HL-60/S4 treated with retinoic acid at 250 ng/mL for 4 days and 3 days (cell line): Measurements from ENCODE around the gene NAGK.
"Not testable (repeated sequence)": the region's sequence is repeated elsewhere in the genome, so short reads cannot be mapped to it uniquely, and the experiment has no call there.

Source experiments
- in situ Hi-C: fragments of 300-500 bp; cut with MboI; formaldehyde crosslinking; loops from 2 replicates; pipeline ENCODE4 v1.7.0; 2022; ENCODE audit warnings: low sequenced_read_pairs

The NAGK gene

GRCh38 chr2:71067567-71068217 is 756 bp upstream of the NAGK start:
- in situ Hi-C loops = no loop called here

GRCh38 chr2:71069376-71069775 is 928 bp downstream of the NAGK start:
- in situ Hi-C loops = no loop called here

DNA sequence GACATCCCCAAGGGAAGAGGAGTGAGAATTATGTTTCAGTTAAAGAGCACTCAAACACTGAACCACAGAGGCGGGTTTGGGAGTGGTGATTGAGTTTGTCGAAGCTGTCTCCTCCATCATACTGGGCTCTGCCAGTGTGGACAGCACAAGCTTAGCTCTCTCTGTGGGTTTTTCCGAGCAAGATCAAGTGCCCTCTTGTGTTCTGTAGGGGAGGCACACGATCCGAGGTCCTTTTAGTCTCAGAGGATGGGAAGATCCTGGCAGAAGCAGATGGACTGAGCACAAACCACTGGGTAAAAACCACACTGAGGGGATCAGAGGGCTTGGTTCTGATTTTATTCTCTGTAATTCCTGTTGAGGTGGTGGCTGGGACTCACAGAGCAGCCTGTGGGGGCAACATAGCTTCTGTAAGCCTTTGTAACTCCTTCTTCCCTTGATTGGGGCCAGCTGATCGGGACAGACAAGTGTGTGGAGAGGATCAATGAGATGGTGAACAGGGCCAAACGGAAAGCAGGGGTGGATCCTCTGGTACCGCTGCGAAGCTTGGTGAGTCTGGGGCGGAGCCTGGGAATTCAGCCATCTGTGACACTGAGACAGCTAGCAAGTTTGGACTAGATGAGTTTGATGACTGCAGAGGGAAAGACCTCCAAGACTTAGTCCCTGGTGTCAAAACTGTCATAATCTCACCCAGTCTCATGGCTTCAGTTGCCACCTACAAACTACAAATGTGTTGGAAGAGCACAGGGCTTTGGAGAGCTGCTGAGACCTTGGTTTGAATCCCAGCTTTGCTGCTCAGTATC is 2.0 kb downstream of the NAGK start:
- in situ Hi-C loops = no loop called here

GRCh38 chr2:71071681-71072398 is 3.4 kb downstream of the NAGK start:
- in situ Hi-C loops = no loop called here

DNA sequence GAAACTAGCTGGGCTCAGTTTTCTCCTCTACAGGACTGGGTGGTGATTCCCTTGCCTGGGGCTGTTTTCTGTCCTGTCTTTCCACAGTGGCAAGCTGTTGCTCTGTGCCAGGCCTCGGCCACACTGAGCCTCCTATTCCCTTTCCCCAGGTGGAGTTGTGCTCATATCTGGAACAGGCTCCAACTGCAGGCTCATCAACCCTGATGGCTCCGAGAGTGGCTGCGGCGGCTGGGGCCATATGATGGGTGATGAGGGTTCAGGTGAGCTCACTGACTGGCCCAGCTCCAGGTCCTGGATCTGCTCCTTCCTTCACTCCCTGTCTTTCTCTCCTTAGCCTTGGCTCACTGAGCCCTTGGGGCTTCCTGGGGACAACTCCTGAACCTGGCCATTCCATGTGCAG is 4.0 kb downstream of the NAGK start:
- in situ Hi-C loops = no loop called here

GRCh38 chr2:71073475-71073874 is 5.0 kb downstream of the NAGK start:
- in situ Hi-C loops = no loop called here

DNA sequence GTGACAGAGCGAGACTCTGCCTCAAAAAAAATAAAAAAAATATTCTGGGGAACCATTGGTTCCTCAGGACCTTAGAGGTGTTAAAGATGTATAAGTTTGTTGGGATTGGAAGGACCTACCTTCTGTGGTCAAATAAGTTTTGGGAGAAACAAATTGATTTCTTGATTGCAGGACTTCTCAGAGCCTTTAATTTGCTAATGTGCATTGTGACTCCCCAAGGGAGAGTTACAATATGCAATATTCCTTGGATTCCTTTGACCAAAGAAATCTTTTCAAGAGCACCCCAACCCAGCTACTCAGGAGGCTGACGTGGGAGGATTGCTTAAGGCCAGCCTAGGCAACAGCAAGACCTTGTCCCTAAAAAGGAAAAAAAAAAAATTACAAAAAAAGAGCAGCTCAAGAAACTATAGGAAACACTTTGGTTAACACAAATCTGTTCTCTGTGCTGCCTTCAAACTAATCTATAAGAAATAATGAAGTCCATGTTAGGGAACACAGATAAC is 6.5 kb downstream of the NAGK start:
- in situ Hi-C loops = no loop called here

- in situ Hi-C loops = no loop called here
Measured at GRCh38 chr2:71078624-71079023, 10.2 kb downstream of the NAGK start.

GRCh38 chr2:71082402-71083252 is 14.2 kb downstream of the NAGK start:
- in situ Hi-C loops = no loop called here

DNA sequence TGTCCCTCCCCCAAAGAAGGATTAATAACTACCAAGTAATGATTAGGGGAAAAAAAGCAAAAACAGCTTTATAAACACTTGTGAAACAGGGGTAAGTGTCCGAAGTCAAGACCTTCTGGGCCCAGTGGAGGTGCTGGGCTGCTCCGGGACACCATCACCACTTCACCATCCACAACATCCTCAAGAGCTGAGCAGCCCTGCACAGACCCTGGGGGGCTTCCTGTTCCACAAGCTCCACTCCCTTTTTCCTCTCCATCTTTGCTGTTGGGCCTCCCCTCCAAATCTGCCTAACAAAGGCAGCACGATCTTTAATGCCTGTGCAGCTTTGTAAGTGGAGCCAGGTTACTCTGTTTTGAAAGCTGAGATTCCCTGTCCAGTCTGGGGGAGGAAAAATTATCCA is 14.8 kb downstream of the NAGK start:
- in situ Hi-C loops = not testable (repeated sequence)

DNA sequence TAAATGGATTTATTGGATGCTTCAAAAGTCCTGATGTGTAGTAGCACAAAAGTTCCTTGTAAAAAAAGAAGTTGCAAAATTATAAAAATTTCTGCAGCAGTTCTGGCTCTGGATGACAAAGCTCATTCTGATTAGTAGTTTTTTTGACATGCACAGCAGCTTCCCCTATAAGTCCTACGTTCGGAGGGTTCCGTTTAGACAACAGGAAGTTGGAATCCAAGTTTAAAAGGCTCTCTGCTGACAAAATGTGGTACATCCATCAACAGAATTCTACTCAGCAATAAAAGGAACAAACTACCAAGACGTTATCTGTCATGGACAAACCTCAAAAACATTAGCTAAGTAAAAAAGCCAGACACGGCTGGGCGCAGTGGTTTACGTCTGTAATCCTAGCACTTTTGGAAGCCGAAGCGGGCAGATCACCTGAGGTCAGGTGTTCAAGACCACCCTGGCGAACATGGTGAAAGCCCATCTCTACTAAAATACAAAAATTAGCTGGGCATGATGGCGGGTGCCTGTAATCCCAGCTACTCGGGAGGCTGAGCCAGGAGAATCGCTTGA is 15.4 kb downstream of the NAGK start:
- in situ Hi-C loops = not testable (repeated sequence)

- in situ Hi-C loops = not testable (repeated sequence)
Measured at GRCh38 chr2:71085325-71086003, 17.0 kb downstream of the NAGK start.

DNA sequence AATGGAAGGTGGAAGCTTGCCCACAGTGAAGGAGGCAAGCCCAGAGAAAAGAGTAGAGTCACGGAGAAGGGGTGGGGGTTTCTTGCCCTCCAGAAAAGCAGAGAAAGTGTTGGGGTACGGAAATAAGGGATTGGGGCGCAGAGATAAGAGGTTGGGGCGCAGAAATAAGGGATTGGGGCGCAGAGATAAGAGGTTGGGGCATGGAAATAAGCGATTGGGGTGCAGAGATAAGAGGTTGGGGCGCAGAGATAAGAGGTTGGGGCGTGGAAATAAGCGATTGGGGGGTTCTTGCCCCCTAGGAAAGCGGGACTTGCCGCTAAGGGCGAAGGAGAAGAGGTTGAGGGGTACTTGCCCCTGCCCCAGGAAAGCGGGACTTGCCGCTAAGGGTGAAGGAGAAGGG is 21.0 kb downstream of the NAGK start:
- in situ Hi-C loops = not testable (repeated sequence)

DNA sequence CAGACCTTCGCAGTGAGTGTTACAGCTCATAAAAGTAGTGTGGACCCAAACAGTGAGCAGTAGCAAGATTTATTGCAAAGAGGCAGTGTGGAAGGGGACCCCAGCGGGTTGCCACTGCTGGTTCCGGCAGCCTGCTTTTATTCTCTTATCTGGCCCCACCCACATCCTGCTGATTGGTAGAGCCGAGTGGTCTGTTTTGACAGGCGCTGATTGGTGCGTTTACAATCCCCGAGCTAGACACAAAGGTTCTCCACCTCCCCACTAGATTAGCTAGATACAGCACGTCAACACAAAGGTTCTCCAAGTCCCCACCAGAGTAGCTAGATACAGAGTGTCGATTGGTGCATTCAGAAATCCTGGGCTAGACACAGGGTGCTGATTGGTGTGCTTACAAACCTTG is 23.4 kb downstream of the NAGK start:
- in situ Hi-C loops = not testable (repeated sequence)

GRCh38 chr2:71092491-71093260 is 24.2 kb downstream of the NAGK start:
- in situ Hi-C loops = not testable (repeated sequence)

DNA sequence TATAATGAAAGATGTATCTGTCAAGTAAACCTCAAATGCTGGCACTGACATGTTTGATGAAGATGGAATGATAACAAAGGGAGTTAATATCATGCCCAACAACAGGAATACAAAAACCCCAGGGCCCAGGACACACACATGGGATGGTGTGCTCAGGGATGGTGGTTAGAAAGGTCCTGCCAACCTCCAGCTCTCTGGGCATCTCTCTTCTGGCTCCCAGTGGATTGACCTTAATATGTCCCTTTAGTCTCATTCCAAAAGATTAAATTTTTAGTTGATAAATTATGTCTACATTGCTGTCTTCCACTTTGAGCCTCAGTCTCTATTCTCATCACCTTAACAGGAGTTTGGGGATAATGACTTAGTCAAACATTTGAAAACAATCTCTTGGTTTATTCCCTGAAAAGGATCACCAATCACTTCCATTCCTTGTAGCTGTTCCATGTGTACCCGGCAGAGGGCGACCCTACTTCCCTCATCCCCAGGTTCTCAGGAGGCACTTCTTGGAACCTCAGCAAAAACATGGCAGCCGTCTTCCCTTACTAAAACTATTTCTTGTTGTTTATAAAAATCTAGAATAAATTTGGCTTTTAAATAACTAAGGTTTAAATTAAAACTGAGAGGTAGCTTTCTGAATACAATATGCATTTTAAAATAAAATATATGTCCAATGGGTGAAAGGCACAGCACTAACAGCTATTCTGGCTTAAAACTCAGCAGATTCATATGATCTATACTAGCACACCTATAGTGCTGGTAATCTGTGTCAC is 31.9 kb downstream of the NAGK start:
- in situ Hi-C loops = no loop called here

GRCh38 chr2:71101656-71102055 is 33.2 kb downstream of the NAGK start:
- in situ Hi-C loops = no loop called here

DNA sequence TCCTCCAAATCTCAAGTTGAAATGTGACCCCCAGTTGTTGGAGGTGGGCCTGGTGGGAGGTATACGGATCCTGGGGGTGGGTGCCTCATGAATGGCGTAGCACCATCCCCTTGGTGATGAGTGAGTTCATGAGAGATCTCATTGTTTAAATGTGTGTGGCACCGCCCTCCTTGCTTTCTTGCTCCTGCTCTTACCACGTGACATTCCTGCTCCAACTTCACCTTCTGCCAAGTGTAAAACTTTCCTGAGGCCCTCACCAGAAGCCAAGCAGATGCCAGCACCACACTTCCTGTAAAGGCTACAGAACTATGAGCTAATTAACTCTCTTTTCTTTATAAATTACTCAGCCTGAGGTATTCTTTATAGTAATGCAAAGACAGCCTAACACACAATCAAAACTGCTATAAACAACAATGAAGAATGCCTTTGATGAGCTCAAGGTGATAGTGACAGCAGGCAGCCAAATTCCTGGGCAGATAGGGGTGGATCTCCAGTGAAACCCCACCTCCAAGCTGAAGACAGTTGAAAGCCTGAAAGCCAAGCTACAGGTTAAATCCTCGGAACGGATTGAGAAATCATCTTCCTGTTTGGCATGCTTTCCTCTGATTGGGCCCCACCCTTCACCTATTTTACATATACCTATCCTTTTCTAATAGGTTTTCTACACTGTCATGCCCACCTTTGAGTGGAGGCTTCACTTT is 34.7 kb downstream of the NAGK start:
- in situ Hi-C loops = no loop called here
